Keratinocyte (primary cell): ENCODE measurements around the gene CUBN. TPM values are rescaled to one million over a fixed set of nuclear protein-coding genes. Genes with fewer than 3 reads are reported as not detected.

Source experiments
- DNase-seq: peaks from one replicate; pipeline ENCODE4 v3.0.0-alpha.2; 2011; ENCODE audit warnings: low read depth, missing footprints, low spot score
- FAIRE-seq: peaks from 2 replicates; lab custom pipeline; 2011; peaks lifted over from hg19 to GRCh38; lab: Jason Lieb, UNC
- H2AFZ ChIP-seq: 2 replicates; pipeline ENCODE4 v1.6.0; 2012; ENCODE audit warnings: low read length, control low read depth, inconsistent platforms; ENCODE audit not compliant: control insufficient read depth
- H3K27ac ChIP-seq: 2 replicates; pipeline ENCODE4 v1.5.1; 2011; ENCODE audit warnings: low read length; ENCODE audit not compliant: control insufficient read depth, insufficient read depth
- H3K27me3 ChIP-seq: 3 replicates; pipeline ENCODE4 v1.6.0; 2011; ENCODE audit warnings: low read length; ENCODE audit not compliant: control insufficient read depth, insufficient read depth; ENCODE audit errors: extremely low read depth
- H3K36me3 ChIP-seq, 2 experiments: 2 replicates in 1 of 2; 3 replicates in 1 of 2; pipeline ENCODE4 v1.5.1; 2011; ENCODE audit warnings: low read length in 2 of 2, mild to moderate bottlenecking in 1 of 2; ENCODE audit not compliant: control insufficient read depth in 2 of 2, insufficient read depth in 2 of 2; ENCODE audit errors: extremely low read depth in 1 of 2
- H3K4me1 ChIP-seq: 3 replicates; pipeline ENCODE4 v1.5.1; 2011; ENCODE audit warnings: low read length; ENCODE audit not compliant: control insufficient read depth, insufficient read depth; ENCODE audit errors: extremely low read depth
- H3K4me2 ChIP-seq: 3 replicates; pipeline ENCODE4 v1.6.0; 2011; ENCODE audit warnings: low read depth, low read length; ENCODE audit not compliant: control insufficient read depth, insufficient read depth; ENCODE audit errors: extremely low read depth
- H3K4me3 ChIP-seq, 3 experiments: fragments of 200-600 bp in 1 of 3; sonication (generic) in 1 of 3; 2 replicates in 2 of 3; 3 replicates in 1 of 3; pipeline ENCODE4 v1.5.1; 2011 to 2016; ENCODE audit warnings: low read length in 3 of 3, mild to moderate bottlenecking in 3 of 3, control low read depth in 2 of 3, inconsistent platforms in 1 of 3, low read depth in 1 of 3, mixed read lengths in 1 of 3, mixed run types in 1 of 3, moderate library complexity in 1 of 3; ENCODE audit not compliant: control insufficient read depth in 2 of 3, insufficient read depth in 2 of 3; ENCODE audit errors: extremely low read depth in 1 of 3
- H3K79me2 ChIP-seq: 2 replicates; pipeline ENCODE4 v1.6.0; 2012; ENCODE audit warnings: low read length; ENCODE audit not compliant: control insufficient read depth, insufficient read depth
- H3K9ac ChIP-seq: 3 replicates; pipeline ENCODE4 v1.6.0; 2011; ENCODE audit warnings: low read length; ENCODE audit not compliant: control insufficient read depth, insufficient read depth; ENCODE audit errors: extremely low read depth
- H3K9me1 ChIP-seq: 3 replicates; pipeline ENCODE4 v1.6.0; 2011; ENCODE audit warnings: low read length; ENCODE audit not compliant: control insufficient read depth, insufficient read depth; ENCODE audit errors: extremely low read depth
- H3K9me3 ChIP-seq: 2 replicates; pipeline ENCODE4 v1.5.1; 2012; ENCODE audit warnings: low read depth, low read length; ENCODE audit not compliant: control insufficient read depth
- H4K20me1 ChIP-seq: 3 replicates; pipeline ENCODE4 v1.6.0; 2011; ENCODE audit warnings: low read length; ENCODE audit not compliant: control insufficient read depth, insufficient read depth; ENCODE audit errors: extremely low read depth
- CTCF ChIP-seq, 3 experiments: IDR thresholded peaks in 1 of 3; conservative IDR thresholded peaks in 1 of 3; optimal IDR thresholded peaks in 1 of 3; 2 replicates in 2 of 3; 3 replicates in 1 of 3; pipeline versions ENCODE3 to v1.5.1; 2011; ENCODE audit warnings: low read length in 3 of 3, mild to moderate bottlenecking in 3 of 3, moderate library complexity in 2 of 3, control low read depth in 1 of 3, inconsistent platforms in 1 of 3; ENCODE audit not compliant: insufficient read depth in 2 of 3; ENCODE audit errors: extremely low read depth in 1 of 3
- EZH2 ChIP-seq: IDR thresholded peaks from one replicate; pipeline ENCODE4 v1.6.1; 2012; ENCODE audit warnings: inconsistent platforms, mild to moderate bottlenecking, low read length, moderate library complexity
- dilution Hi-C: fragments of 300-500 bp; cut with MboI; formaldehyde crosslinking; loops from one replicate; pipeline ENCODE4 v1.7.0; 2020; ENCODE audit warnings: low sequenced_read_pairs; ENCODE audit not compliant: extremely low pct_ligation_motif_present
- polyA plus RNA-seq, 5 experiments: library from polyadenylated mRNA; depleted of rRNA in 3 of 5; stranded (reverse) in 3 of 5; stranded (forward) in 1 of 5; unstranded in 1 of 5; fragments of >200 nt; gene quantifications; 1 replicate in 1 of 5; 2 replicates in 3 of 5; 3 replicates in 1 of 5; pipeline versions ENCODE4 v1.2.1 to v1.2.3, GENCODE V29; 2011 to 2012; ENCODE audit warnings: missing spikeins in 2 of 5, low read depth in 1 of 5, low replicate concordance in 1 of 5

CUBN gene
- polyA plus RNA-seq, 1 donor (not counting 4 experiments of a cell fraction or from before 2014, with no cell fraction given) = 0.07 TPM

GRCh38 chr10:17169803-17170202 is 40.2 kb upstream of the CUBN start:
- no peak overlapping the region for H3K4me2 ChIP-seq
- H3K36me3 ChIP-seq = no peaks in the 10 kb centered on the region
- no peak overlapping the region for H2AFZ ChIP-seq
- H3K4me3 ChIP-seq = no peak overlapping the region
- H3K27me3 ChIP-seq = no peaks in the 10 kb centered on the region
- H3K4me1 ChIP-seq = no peaks in the 10 kb centered on the region
- dilution Hi-C loops = no loop called here
- H4K20me1 ChIP-seq = no peaks in the 10 kb centered on the region
- DNase-seq (no peak), FAIRE-seq (no peak)
- peaks cover 2% of the 10 kb centered on the region for H3K9me1 ChIP-seq
- H3K9ac ChIP-seq = no peak overlapping the region
- TF ChIP-seq CTCF (optimal IDR thresholded peaks at IDR 0.05 in 1 of 3, IDR thresholded peaks at IDR 0.05 in 1 of 3, conservative IDR thresholded peaks at IDR 0.05 in 1 of 3; ENCODE audit: extremely low read depth in 1 of 3, insufficient read depth in 2 of 3, low read length in 3 of 3) = no peak
- no peak for TF ChIP-seq EZH2
- no peaks in the 10 kb centered on the region for H3K9me3 ChIP-seq
- H3K27ac ChIP-seq = no peak overlapping the region
- H3K79me2 ChIP-seq = no peaks in the 10 kb centered on the region

DNA sequence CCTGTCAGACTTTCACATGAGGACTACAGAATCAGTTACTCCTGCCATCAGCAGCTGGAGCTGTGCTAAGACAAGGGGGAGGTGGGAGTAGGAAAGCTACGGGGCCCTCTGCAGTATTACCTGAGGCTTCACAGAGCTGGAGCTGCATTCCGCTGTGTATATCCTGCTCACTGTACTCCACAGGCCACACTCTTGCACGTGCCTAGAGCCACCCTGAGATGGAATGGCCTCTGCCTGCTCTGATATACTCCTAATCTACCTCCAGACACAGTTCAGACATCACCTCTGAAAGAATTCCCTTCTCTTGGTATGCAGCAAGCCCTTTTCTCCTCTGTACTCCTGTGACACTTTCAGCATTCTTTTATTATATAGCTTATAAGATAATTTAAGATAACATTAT is 37.1 kb upstream of the CUBN start:
- Histone ChIP-seq H3K4me1 (no peaks in the 10 kb centered on the region), H3K4me3 (no peak overlapping the region), H3K4me2 (no peak overlapping the region), H2AFZ (no peak overlapping the region), H3K9me1 (peaks cover 2% of the 10 kb centered on the region), H3K36me3 (no peaks in the 10 kb centered on the region), H3K9ac (no peak overlapping the region), H3K27ac (no peak overlapping the region), H4K20me1 (no peaks in the 10 kb centered on the region), H3K9me3 (no peaks in the 10 kb centered on the region), H3K79me2 (no peaks in the 10 kb centered on the region), H3K27me3 (no peaks in the 10 kb centered on the region)
- FAIRE-seq (no peak), DNase-seq (no peak)
- TF ChIP-seq EZH2 (no peak), CTCF (optimal IDR thresholded peaks at IDR 0.05 in 1 of 3, IDR thresholded peaks at IDR 0.05 in 1 of 3, conservative IDR thresholded peaks at IDR 0.05 in 1 of 3; ENCODE audit: extremely low read depth in 1 of 3, insufficient read depth in 2 of 3, low read length in 3 of 3) (no peak)
- dilution Hi-C loops = no loop called here
